ENCODE measurements around the gene MTA3. TPM values are rescaled to one million over a fixed set of nuclear protein-coding genes. Genes with fewer than 3 reads are reported as not detected.

The MTA3 gene
- total RNA-seq, 4 donors from 2014 or later, result 25.6 to 89.1 (median 64.0) TPM

GRCh38 chr2:42769583-42770287 is 201.3 kb downstream of the MTA3 start:
- Histone ChIP-seq H3K27ac (no peak overlapping the region), H3K4me3 (no peak overlapping the region), H3K27me3 (no peaks in the 10 kb centered on the region), H3K9me3 (no peaks in the 10 kb centered on the region), H3K4me1 (no peaks in the 10 kb centered on the region), H3K36me3 (no peaks in the 10 kb centered on the region)
- intact Hi-C loops (cut with DNase I; ENCODE audit: low total_unique reads), result no loop called here
- no peak for DNase-seq
- TF ChIP-seq POLR2A (IDR thresholded peaks at IDR 0.05), result no peak
- no peak for TF ChIP-seq CTCF (IDR thresholded peaks at IDR 0.05)

- no peaks in the 10 kb centered on the region for H3K9me3 ChIP-seq
- no peaks in the 10 kb centered on the region for H3K36me3 ChIP-seq
- no peaks in the 10 kb centered on the region for H3K27me3 ChIP-seq
- no peak for DNase-seq
- intact Hi-C loops (cut with DNase I; ENCODE audit: low total_unique reads), result no loop called here
- H3K4me3 ChIP-seq, result no peak overlapping the region
- H3K4me1 ChIP-seq, result no peaks in the 10 kb centered on the region
- TF ChIP-seq CTCF (IDR thresholded peaks at IDR 0.05), result peak in 1 of 4 experiments; percentile 34
- no peak for TF ChIP-seq POLR2A (IDR thresholded peaks at IDR 0.05)
- no peak overlapping the region for H3K27ac ChIP-seq
These were observed 202.1 kb downstream of the MTA3 start for GRCh38 chr2:42770288-42771131.

GRCh38 chr2:42771546-42772153 is 203.2 kb downstream of the MTA3 start:
- H3K27ac ChIP-seq, result no peak overlapping the region

GRCh38 chr2:42775186-42775585 is 206.8 kb downstream of the MTA3 start:
- DNase-seq, result no peak
- H3K27ac ChIP-seq, result no peak overlapping the region
- no peak overlapping the region for H3K4me3 ChIP-seq
- intact Hi-C loops (cut with DNase I; ENCODE audit: low total_unique reads), result no loop called here
- no peaks in the 10 kb centered on the region for H3K9me3 ChIP-seq
- H3K36me3 ChIP-seq, result no peaks in the 10 kb centered on the region
- H3K4me1 ChIP-seq, result no peaks in the 10 kb centered on the region
- no peaks in the 10 kb centered on the region for H3K27me3 ChIP-seq
- TF ChIP-seq POLR2A (IDR thresholded peaks at IDR 0.05), result no peak
- no peak for TF ChIP-seq CTCF (IDR thresholded peaks at IDR 0.05)

More at GRCh38 chr2:42771546-42772153, 203.2 kb downstream of the MTA3 start:
- H3K36me3 ChIP-seq, result no peaks in the 10 kb centered on the region
- no peaks in the 10 kb centered on the region for H3K4me1 ChIP-seq
- intact Hi-C loops (cut with DNase I; ENCODE audit: low total_unique reads), result no loop called here
- DNase-seq, result no peak
- no peaks in the 10 kb centered on the region for H3K27me3 ChIP-seq
- no peak overlapping the region for H3K4me3 ChIP-seq
- no peak for TF ChIP-seq POLR2A (IDR thresholded peaks at IDR 0.05)
- TF ChIP-seq CTCF (IDR thresholded peaks at IDR 0.05), result no peak
- no peaks in the 10 kb centered on the region for H3K9me3 ChIP-seq

GRCh38 chr2:42775810-42776209 is 207.4 kb downstream of the MTA3 start:
- Histone ChIP-seq H3K27me3 (no peaks in the 10 kb centered on the region), H3K9me3 (no peaks in the 10 kb centered on the region), H3K36me3 (no peaks in the 10 kb centered on the region), H3K27ac (no peak overlapping the region), H3K4me3 (no peak overlapping the region), H3K4me1 (no peaks in the 10 kb centered on the region)
- TF ChIP-seq POLR2A (IDR thresholded peaks at IDR 0.05), result no peak
- TF ChIP-seq CTCF (IDR thresholded peaks at IDR 0.05), result no peak
- intact Hi-C loops (cut with DNase I; ENCODE audit: low total_unique reads), result no loop called here
- no peak for DNase-seq
